CD4-positive, CD25-positive, alpha-beta regulatory T cell (primary cell): ENCODE results near the gene AMOTL2. TPM values are rescaled to one million over a fixed set of nuclear protein-coding genes. Genes with fewer than 3 reads are reported as not detected.
A peak's percentile ranks its signal among the peaks of the same experiment; 100 is the strongest.

ENCODE experiments used
- ATAC-seq, 2 donors: fragments of 150-1000 bp; cut with Tn5 transposase; one replicate each; pipeline ENCODE4 v1.10.0; 2021; ENCODE audit warnings: low read depth in 2 of 2, moderate number of reproducible peaks in 2 of 2, moderate library complexity in 1 of 2
- DNase-seq, 3 donors: peaks; one replicate each; pipeline versions ENCODE4 v3.0.0 to v3.0.0-alpha.2; 2012 to 2022; ENCODE audit warnings: mixed read lengths in 1 of 3
- H3K27ac ChIP-seq: one replicate; pipeline ENCODE4 v1.7.0; 2013; ENCODE audit warnings: mild to moderate bottlenecking, low read length; ENCODE audit not compliant: insufficient read depth, poor library complexity, severe bottlenecking
- H3K27me3 ChIP-seq: one replicate; pipeline ENCODE4 v1.7.0; 2013; ENCODE audit warnings: low read length; ENCODE audit not compliant: control insufficient read depth, insufficient read depth
- H3K36me3 ChIP-seq: one replicate; pipeline ENCODE4 v1.7.0; 2013; ENCODE audit warnings: mild to moderate bottlenecking, low read length, moderate library complexity; ENCODE audit not compliant: control insufficient read depth, insufficient read depth
- H3K4me1 ChIP-seq: 2 replicates; pipeline ENCODE4 v1.7.0; 2013; ENCODE audit warnings: mild to moderate bottlenecking, low read length; ENCODE audit not compliant: insufficient read depth, control insufficient read depth, poor library complexity, severe bottlenecking
- H3K4me3 ChIP-seq: one replicate; pipeline ENCODE4 v1.7.0; 2013; ENCODE audit warnings: low read depth, mild to moderate bottlenecking, low read length, moderate library complexity
- H3K9me3 ChIP-seq, 2 experiments: 1 replicate in 1 of 2; 2 replicates in 1 of 2; pipeline ENCODE4 v1.7.0; 2013; ENCODE audit warnings: low read length in 2 of 2, mild to moderate bottlenecking in 1 of 2, moderate library complexity in 1 of 2; ENCODE audit not compliant: control insufficient read depth in 2 of 2
- H3K27ac Mint-ChIP-seq, 3 donors: one replicate each; pipeline ENCODE4 v1.8.0; 2020 to 2022; ENCODE audit warnings: mild to moderate bottlenecking in 3 of 3, mixed read lengths in 3 of 3, moderate library complexity in 2 of 3
- H3K27me3 Mint-ChIP-seq: one replicate; pipeline ENCODE4 v1.8.0; 2022; ENCODE audit warnings: mild to moderate bottlenecking, mixed read lengths
- H3K36me3 Mint-ChIP-seq: one replicate; pipeline ENCODE4 v1.8.0; 2020; ENCODE audit warnings: mixed read lengths
- H3K4me1 Mint-ChIP-seq, 4 donors: one replicate each; pipeline ENCODE4 v1.8.0; 2020 to 2022; ENCODE audit warnings: mixed read lengths in 4 of 4, mild to moderate bottlenecking in 1 of 4
- H3K4me3 Mint-ChIP-seq, 4 donors: one replicate each; pipeline ENCODE4 v1.8.0; 2020 to 2022; ENCODE audit warnings: mild to moderate bottlenecking in 4 of 4, mixed read lengths in 4 of 4, moderate library complexity in 3 of 4
- H3K9me3 Mint-ChIP-seq, 7 donors: one replicate each; pipeline ENCODE4 v1.8.0; 2020 to 2022; ENCODE audit warnings: mixed read lengths in 7 of 7, mild to moderate bottlenecking in 3 of 7, moderate library complexity in 2 of 7
- polyA plus RNA-seq, 4 donors: library from polyadenylated mRNA; unstranded; fragments of 300-500 nt; fragmentation: Illumina TruSeq; gene quantifications; one replicate each; pipeline ENCODE4 v1.2.3, GENCODE V29; 2021
- total RNA-seq: library from RNA; stranded (reverse); gene quantifications from one replicate; pipeline ENCODE4 v1.2.3, GENCODE V29; 2022

AMOTL2 gene
- total and polyA plus RNA-seq, 5 donors from 2014 or later, result not detected

- Histone ChIP-seq H3K9me3 (no peaks in the 10 kb centered on the region), H3K36me3 (no peaks in the 10 kb centered on the region), H3K4me3 (no peak overlapping the region), H3K27ac (no peak overlapping the region), H3K4me1 (peaks cover 15% of the 10 kb centered on the region), H3K27me3 (no peaks in the 10 kb centered on the region)
- Mint-ChIP-seq H3K4me1 (peaks cover 0 to 28% (median 12%) of the 10 kb centered on the region in 4 donors), H3K9me3 (no peaks in the 10 kb centered on the region), H3K27ac (no peak overlapping the region), H3K36me3 (no peaks in the 10 kb centered on the region), H3K4me3 (peak overlapping the region; percentile 29 to 67 (median 40)), H3K27me3 (peaks cover 13% of the 10 kb centered on the region)
- DNase-seq, result no peak
- ATAC-seq, result no peak
These were observed 10.9 kb downstream of the AMOTL2 start for GRCh38 chr3:134363381-134363755.

GRCh38 chr3:134362670-134363380 lies 11.4 kb downstream of the AMOTL2 start:
- peak overlapping the region in 3 of 4 donors; percentile 30 to 67 (median 49) for H3K4me3 Mint-ChIP-seq

GRCh38 chr3:134362221-134362620 lies 12.0 kb downstream of the AMOTL2 start:
- DNase-seq (no peak), ATAC-seq (no peak)
- no peaks in the 10 kb centered on the region for H3K9me3 ChIP-seq
- Mint-ChIP-seq H3K4me3 (no peak overlapping the region), H3K4me1 (peaks cover 0 to 28% (median 12%) of the 10 kb centered on the region in 4 donors), H3K27me3 (peaks cover 13% of the 10 kb centered on the region), H3K9me3 (no peaks in the 10 kb centered on the region), H3K36me3 (no peaks in the 10 kb centered on the region), H3K27ac (no peak overlapping the region)
- H3K36me3 ChIP-seq, result no peaks in the 10 kb centered on the region
- no peaks in the 10 kb centered on the region for H3K27me3 ChIP-seq
- H3K4me1 ChIP-seq, result peaks cover 15% of the 10 kb centered on the region
- no peak overlapping the region for H3K4me3 ChIP-seq
- H3K27ac ChIP-seq, result no peak overlapping the region

More at GRCh38 chr3:134362670-134363380, 11.4 kb downstream of the AMOTL2 start:
- H3K36me3 Mint-ChIP-seq, result no peaks in the 10 kb centered on the region
- H3K36me3 ChIP-seq, result no peaks in the 10 kb centered on the region
- peaks cover 0 to 28% (median 12%) of the 10 kb centered on the region in 4 donors for H3K4me1 Mint-ChIP-seq
- ATAC-seq, result no peak
- no peak overlapping the region for H3K27ac ChIP-seq
- DNase-seq, result no peak
- H3K27me3 ChIP-seq, result no peaks in the 10 kb centered on the region
- H3K9me3 ChIP-seq, result no peaks in the 10 kb centered on the region
- no peak overlapping the region for H3K27ac Mint-ChIP-seq
- peaks cover 15% of the 10 kb centered on the region for H3K4me1 ChIP-seq
- no peaks in the 10 kb centered on the region for H3K9me3 Mint-ChIP-seq
- H3K4me3 ChIP-seq, result no peak overlapping the region
- peaks cover 13% of the 10 kb centered on the region for H3K27me3 Mint-ChIP-seq

GRCh38 chr3:134361162-134361835 lies 12.9 kb downstream of the AMOTL2 start:
- H3K36me3 Mint-ChIP-seq, result no peaks in the 10 kb centered on the region
- no peak overlapping the region for H3K27ac Mint-ChIP-seq

GRCh38 chr3:134360046-134360445 lies 14.2 kb downstream of the AMOTL2 start:
- ATAC-seq (no peak), DNase-seq (no peak)
- Mint-ChIP-seq H3K4me1 (peaks cover 0 to 20% (median 9%) of the 10 kb centered on the region in 4 donors), H3K4me3 (no peak overlapping the region), H3K36me3 (no peaks in the 10 kb centered on the region), H3K27ac (no peak overlapping the region), H3K9me3 (no peaks in the 10 kb centered on the region), H3K27me3 (peaks cover 13% of the 10 kb centered on the region)
- H3K36me3 ChIP-seq, result no peaks in the 10 kb centered on the region
- no peaks in the 10 kb centered on the region for H3K9me3 ChIP-seq
- H3K27me3 ChIP-seq, result no peaks in the 10 kb centered on the region
- peaks cover 15% of the 10 kb centered on the region for H3K4me1 ChIP-seq
- no peak overlapping the region for H3K27ac ChIP-seq
- H3K4me3 ChIP-seq, result no peak overlapping the region

More at GRCh38 chr3:134361162-134361835, 12.9 kb downstream of the AMOTL2 start:
- Mint-ChIP-seq H3K4me1 (peaks cover 0 to 28% (median 12%) of the 10 kb centered on the region in 4 donors), H3K4me3 (no peak overlapping the region), H3K9me3 (no peaks in the 10 kb centered on the region), H3K27me3 (peaks cover 13% of the 10 kb centered on the region)
- H3K27ac ChIP-seq, result no peak overlapping the region
- no peaks in the 10 kb centered on the region for H3K9me3 ChIP-seq
- peaks cover 15% of the 10 kb centered on the region for H3K4me1 ChIP-seq
- no peaks in the 10 kb centered on the region for H3K36me3 ChIP-seq
- no peaks in the 10 kb centered on the region for H3K27me3 ChIP-seq
- no peak for DNase-seq
- no peak for ATAC-seq
- no peak overlapping the region for H3K4me3 ChIP-seq

GRCh38 chr3:134359121-134360010 lies 14.9 kb downstream of the AMOTL2 start:
- Histone ChIP-seq H3K9me3 (no peaks in the 10 kb centered on the region), H3K4me1 (peaks cover 9% of the 10 kb centered on the region), H3K36me3 (no peaks in the 10 kb centered on the region), H3K27ac (no peak overlapping the region), H3K27me3 (no peaks in the 10 kb centered on the region), H3K4me3 (no peak overlapping the region)
- no peak for ATAC-seq
- no peaks in the 10 kb centered on the region for H3K36me3 Mint-ChIP-seq
- peaks cover 0 to 13% (median 3%) of the 10 kb centered on the region in 4 donors for H3K4me1 Mint-ChIP-seq
- H3K9me3 Mint-ChIP-seq, result no peaks in the 10 kb centered on the region
- no peak overlapping the region for H3K4me3 Mint-ChIP-seq
- DNase-seq, result no peak
- peaks cover 7% of the 10 kb centered on the region for H3K27me3 Mint-ChIP-seq
- H3K27ac Mint-ChIP-seq, result no peak overlapping the region

- ATAC-seq (no peak), DNase-seq (no peak)
- Histone ChIP-seq H3K9me3 (no peaks in the 10 kb centered on the region), H3K4me1 (no peaks in the 10 kb centered on the region), H3K36me3 (no peaks in the 10 kb centered on the region), H3K27ac (no peak overlapping the region), H3K27me3 (no peaks in the 10 kb centered on the region), H3K4me3 (no peak overlapping the region)
- Mint-ChIP-seq H3K9me3 (no peaks in the 10 kb centered on the region), H3K4me1 (peaks cover 0 to 3% (median 1%) of the 10 kb centered on the region in 4 donors), H3K27me3 (peaks cover 5% of the 10 kb centered on the region), H3K27ac (no peak overlapping the region), H3K4me3 (no peak overlapping the region), H3K36me3 (no peaks in the 10 kb centered on the region)
These were observed 16.1 kb downstream of the AMOTL2 start for GRCh38 chr3:134357914-134358811.
